GM19351 (cell line): ENCODE data around the gene TYW1B.
"Not testable (repeated sequence)": the region's sequence is repeated elsewhere in the genome, so short reads cannot be mapped to it uniquely, and the experiment has no call there.

Experiments
- ATAC-seq: cut with Tn5 transposase; IDR thresholded peaks from one replicate; pipeline ENCODE4 v1.9.1; 2021; ENCODE audit warnings: mild to moderate bottlenecking, moderate library complexity; ENCODE audit not compliant: unreplicated experiment

Gene TYW1B

GRCh38 chr7:72816370-72817157, 11.4 kb downstream of the TYW1B start:
- not testable (repeated sequence) for ATAC-seq

GRCh38 chr7:72810437-72810836, 17.6 kb downstream of the TYW1B start:
- ATAC-seq = not testable (repeated sequence)

DNA sequence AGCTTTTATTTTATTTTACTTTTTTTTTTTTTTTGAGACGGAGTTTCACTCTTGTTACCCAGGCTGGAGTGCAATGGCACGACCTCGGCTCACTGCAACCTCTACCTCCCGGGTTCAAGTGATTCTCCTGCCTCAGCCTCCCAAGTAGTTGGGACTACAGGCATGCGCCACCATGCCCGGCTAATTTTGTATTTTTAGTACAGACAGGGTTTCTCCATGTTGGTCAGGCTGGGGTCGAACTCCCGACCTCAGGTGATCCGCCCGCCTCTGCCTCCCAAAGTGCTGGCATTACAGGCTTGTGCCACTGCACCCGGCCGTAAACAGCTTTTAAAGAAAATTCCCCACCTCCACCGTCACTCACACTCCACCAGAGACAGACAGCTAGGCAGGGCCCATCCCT, 19.5 kb downstream of the TYW1B start:
- not testable (repeated sequence) for ATAC-seq

DNA sequence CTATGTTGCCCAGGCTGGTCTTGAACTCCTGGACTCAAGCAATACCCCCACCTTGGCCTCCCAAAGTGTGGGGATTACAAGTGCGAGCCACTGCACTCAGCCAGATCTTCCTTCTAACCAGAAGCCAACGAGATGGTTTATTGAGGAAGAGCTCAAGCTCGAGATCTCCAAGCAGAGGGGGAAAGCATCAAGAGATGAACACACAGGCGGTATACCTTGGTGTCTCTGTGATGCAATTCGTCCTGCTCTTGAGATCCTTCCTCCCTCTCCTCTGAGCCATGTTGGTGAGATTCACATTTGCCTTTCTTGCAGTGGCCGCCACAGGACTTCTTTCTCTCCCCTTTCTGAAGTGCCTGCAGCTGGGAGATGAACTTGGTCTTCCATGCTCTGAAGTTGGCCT, 21.1 kb downstream of the TYW1B start:
- ATAC-seq = not testable (repeated sequence)

DNA sequence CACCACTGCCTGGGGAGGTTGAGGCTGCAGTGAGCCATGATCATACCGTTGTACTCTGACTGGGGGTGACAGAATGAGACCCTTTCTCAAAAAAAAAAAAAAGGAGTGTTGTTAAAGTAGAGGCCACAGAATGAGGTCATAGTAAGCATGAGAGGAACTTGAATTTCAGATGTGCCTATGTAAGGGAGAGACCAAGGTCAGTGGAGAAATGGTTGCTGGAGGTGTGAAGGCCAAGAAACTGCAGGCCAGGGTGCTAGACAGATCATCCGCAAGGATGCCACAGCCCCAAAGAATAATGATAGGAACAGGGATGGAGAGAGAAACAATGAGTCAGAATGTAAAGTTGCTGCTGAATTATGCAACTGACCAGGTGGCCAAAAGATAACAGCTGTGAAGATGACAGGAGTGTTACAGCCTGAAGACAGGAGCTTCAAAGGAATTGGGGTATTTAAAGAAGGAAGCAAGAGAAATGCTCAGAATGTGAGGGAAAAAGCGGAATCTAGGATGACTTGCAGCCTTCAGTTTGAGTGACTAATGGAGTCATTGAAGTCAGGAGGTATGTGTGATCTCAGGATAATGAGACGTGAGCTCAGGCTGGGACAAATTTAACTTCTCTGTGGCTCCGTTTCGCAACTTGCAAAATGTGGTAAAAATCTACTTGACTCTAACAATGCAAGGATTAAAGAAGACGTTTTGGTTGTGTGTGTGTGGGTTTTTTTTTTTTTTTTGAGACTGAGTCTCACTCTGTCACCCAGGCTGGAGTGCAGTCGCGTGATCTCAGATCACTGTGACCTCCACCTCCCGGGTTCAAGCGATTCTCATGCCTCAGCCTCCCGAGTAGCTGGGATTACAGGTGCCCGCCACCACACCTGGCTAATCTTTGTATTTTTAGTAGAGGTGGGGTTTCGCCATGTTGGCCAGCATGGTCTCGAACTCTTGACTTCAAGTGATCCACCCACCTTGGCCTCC, 22.2 kb downstream of the TYW1B start:
- ATAC-seq = no peak

DNA sequence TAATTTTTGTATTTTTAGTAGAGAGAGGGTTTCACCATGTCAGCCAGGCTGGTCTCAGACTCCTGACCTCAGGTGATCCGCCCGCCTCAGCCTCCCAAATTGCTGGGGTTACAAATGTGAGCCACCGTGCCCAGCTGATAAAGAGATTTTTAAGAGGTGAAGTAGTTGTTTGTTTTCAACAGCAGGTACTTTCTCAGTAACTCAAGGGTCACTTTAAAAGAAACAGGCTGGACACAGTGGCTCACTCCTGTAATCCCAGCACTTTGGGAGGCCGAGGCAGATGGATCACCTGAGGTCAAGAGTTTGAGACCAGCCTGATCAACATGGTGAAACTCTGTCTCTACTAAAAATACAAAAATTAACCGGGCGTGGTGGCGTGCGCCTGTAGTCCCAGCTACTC, 24.2 kb downstream of the TYW1B start:
- not testable (repeated sequence) for ATAC-seq

GRCh38 chr7:72801564-72801963, 26.4 kb downstream of the TYW1B start:
- not testable (repeated sequence) for ATAC-seq

GRCh38 chr7:72795401-72795800, 32.6 kb downstream of the TYW1B start:
- not testable (repeated sequence) for ATAC-seq

- no peak for ATAC-seq
These were observed 34.2 kb downstream of the TYW1B start for GRCh38 chr7:72793791-72794190.

GRCh38 chr7:72790698-72791060, 37.3 kb downstream of the TYW1B start:
- ATAC-seq = not testable (repeated sequence)

GRCh38 chr7:72790048-72790697, 37.8 kb downstream of the TYW1B start:
- ATAC-seq = not testable (repeated sequence)

- ATAC-seq = no peak
These were observed 42.6 kb downstream of the TYW1B start for GRCh38 chr7:72785166-72785955.

- not testable (repeated sequence) for ATAC-seq
These were observed 44.2 kb downstream of the TYW1B start for GRCh38 chr7:72783601-72784370.

DNA sequence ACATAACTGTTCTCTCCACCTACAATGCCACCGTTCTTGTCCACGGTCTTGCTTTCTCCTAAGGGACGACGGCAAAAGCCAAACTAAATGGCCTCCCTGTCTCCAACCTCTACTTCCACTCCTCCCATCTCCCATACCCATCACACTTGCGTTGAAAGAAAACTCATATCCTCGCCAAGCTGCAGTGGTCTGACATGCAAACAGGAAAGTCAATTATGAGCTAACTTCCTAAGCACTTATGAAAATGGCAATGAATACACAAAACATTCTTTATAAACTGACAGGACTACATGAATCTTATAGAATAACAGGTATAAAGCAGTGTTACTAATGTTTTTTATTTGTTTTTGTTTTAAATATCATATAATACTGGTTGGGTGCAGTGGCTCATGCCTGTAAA, 46.4 kb downstream of the TYW1B start:
- ATAC-seq = no peak

GRCh38 chr7:72781161-72781560, 46.8 kb downstream of the TYW1B start:
- ATAC-seq = no peak

DNA sequence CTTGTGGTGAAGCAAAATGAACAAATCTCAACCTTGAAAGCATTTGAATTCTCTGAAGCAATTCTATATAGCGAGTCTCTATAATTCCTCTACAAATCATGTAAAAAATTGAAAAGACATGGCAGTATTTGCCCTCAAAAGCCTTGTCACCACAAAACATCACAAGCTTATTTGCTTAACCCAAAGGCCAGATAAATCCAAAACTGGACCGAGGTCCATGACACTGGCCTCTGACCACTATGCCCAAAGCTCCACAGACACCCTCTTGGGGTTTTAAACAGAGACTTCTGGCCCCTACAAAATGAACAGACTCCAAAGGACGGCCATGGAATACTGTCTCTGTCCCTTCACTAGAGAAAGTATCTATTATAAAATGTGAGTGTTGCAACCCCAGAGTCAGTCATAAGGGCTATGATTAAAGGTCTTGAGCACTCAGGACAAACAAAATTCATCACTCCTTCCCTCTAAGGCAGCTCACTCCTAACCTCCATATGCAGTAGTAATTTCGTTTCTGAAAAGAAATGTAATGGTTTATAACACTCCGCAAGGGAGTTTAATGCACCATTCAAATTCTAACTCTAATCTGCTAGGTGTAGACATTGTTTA, 47.6 kb downstream of the TYW1B start:
- not testable (repeated sequence) for ATAC-seq

GRCh38 chr7:72777167-72777566, 50.8 kb downstream of the TYW1B start:
- not testable (repeated sequence) for ATAC-seq

DNA sequence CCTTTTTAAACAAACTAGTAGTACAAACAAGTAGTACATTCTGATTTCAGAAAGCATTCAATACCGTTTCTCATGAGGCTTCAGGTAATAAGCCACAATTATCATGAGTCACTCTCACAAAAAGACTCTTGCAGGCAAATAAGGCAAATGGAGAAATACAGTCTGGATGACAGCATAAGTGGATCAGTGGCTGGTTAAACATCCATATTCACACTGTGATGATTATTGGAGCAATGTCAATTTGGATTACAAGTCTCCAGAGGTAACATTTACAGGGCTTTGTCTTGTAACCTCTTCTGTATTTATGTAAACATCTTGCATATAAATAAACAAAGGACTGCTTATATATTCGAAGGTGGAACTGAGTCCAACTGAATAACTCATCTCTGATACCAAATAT, 55.4 kb downstream of the TYW1B start:
- ATAC-seq = not testable (repeated sequence)

GRCh38 chr7:72766994-72767393, 61.0 kb downstream of the TYW1B start:
- ATAC-seq = not testable (repeated sequence)
